IPS-18c (cell line): Measurements from ENCODE around the gene TICAM2.

ENCODE experiments used
- H3K4me3 ChIP-seq: 2 replicates; pipeline ENCODE4 v1.7.0; 2013; ENCODE audit warnings: low read depth, mild to moderate bottlenecking, low read length, moderate library complexity; ENCODE audit not compliant: insufficient read depth
- H3K9me3 ChIP-seq: one replicate; pipeline ENCODE4 v1.6.1; 2013; ENCODE audit warnings: mild to moderate bottlenecking, low read length, moderate library complexity; ENCODE audit not compliant: control insufficient read depth, insufficient read depth

Gene TICAM2

DNA sequence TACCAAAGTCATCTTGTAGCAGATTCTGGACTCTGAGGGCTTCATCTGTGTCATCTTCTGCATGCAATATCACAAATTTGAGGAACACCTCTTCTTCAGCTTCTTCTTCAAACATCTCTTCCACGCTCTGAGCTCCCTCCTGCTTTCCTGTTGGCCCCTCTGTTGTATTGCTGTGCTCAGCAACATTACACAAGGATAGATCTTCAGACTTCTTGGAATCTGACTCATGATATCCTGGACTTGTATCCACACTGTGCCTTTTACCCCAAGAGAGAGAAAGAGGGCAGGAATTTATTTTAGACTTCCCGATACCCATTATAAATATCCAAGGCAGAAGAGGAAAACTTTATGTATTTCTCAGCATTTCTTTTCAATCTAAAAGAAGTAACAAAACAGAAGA, 21.3 kb downstream of the TICAM2 start:
- Histone ChIP-seq H3K4me3 (no peak overlapping the region), H3K9me3 (no peaks in the 10 kb centered on the region)

- Histone ChIP-seq H3K4me3 (no peak overlapping the region), H3K9me3 (no peaks in the 10 kb centered on the region)
Measured at GRCh38 chr5:115579747-115580173, 22.5 kb downstream of the TICAM2 start.

GRCh38 chr5:115579216-115579615, 23.1 kb downstream of the TICAM2 start:
- Histone ChIP-seq H3K4me3 (no peak overlapping the region), H3K9me3 (no peaks in the 10 kb centered on the region)

DNA sequence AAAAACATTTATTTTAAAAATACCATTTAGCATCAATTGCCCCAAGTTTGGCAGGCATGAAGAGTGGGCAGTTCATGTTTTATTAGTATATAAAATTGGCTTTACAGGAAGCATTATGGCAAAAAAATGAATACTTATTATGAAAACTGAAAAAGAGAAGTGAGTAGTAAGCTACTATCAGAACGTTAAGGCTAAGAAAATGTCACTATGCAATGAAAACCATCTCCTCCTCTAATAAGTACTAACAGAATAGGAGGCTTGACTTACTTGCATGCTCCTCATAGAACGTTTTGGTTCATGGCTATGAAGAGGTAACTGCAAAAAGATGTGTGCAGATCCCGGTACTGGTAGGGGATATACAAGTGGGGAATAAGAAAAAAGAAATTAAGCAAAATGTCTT, 23.6 kb downstream of the TICAM2 start:
- no peak overlapping the region for H3K4me3 ChIP-seq
- no peaks in the 10 kb centered on the region for H3K9me3 ChIP-seq

- no peak overlapping the region for H3K4me3 ChIP-seq
- no peaks in the 10 kb centered on the region for H3K9me3 ChIP-seq
Measured at GRCh38 chr5:115577741-115578140, 24.5 kb downstream of the TICAM2 start.

DNA sequence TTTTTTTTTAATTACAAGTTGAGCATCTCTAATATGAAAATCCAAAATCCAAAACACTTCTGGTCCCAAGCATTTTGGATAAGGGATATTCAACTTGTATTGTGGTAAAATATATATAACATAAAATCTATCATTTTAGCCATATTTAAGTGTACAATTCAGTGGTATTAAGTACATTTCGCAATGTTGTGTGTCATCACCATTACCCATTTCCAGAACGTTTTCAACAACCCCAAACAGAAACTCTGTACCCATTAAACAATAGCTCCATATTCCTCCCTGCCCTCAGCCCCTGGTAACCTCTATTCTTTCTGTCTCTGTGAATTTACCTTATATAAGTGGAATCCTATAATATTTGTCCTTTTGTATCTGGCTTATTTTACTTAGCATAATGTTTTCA, 24.9 kb downstream of the TICAM2 start:
- Histone ChIP-seq H3K4me3 (no peak overlapping the region), H3K9me3 (no peaks in the 10 kb centered on the region)

DNA sequence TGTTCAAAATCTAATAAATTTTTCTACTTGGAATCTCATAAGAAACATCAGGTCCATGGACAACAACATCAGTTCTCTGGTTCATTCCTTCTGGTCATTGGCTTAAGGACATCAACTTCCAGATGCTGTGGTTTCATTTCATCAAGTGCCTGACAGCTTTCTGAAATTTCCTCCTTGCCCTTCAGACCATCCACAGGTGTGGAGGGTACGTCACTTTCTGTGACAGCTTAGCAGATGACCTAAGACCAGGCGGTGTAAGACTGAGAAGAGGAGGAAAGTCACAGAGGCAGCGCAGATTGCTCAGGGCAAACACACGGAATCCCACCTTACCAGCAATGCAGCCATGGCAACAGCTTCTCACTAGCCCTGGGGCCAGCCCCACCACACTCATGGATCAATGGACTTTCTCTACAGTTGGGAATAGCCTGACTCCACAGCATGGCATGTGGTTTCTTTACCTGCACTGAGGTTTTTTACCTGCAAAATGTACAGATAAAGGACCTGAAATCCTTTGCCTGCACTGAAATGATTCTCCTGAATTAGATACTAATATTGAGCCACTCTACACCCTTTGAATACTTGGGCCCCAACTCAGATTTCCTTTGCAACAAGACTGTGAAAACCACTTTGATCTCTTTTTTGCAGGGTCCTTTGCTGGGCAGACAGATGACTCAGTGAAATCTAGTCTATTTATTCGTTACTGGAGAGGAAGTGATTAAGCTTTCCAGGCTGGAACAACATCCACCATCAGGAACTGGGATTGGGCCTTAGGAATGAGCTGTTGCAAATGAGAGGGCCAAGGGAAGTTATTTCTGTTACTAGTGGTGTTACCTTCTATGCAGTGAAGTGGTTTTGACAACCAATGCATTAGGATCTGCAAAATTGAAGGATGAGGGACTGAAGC, 26.9 kb downstream of the TICAM2 start:
- H3K9me3 ChIP-seq: no peaks in the 10 kb centered on the region
- H3K4me3 ChIP-seq: no peak overlapping the region

DNA sequence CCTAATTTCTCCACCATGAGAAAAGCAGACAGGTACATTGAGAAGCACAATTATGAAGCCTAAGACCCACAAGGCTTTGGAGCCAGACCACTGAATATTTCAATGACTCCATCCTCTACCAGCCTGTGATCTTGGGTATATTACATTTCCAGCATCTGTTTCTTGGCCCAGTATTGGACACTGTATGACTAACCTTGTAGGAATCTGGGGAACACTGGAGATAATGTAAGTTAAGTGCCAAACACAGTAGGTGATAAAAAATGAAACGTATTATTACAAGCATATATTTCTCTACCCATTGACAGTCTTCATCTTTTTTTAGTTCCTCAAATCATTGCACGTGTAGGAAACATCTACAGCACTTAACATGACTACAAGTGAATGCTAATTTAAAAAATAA, 29.1 kb downstream of the TICAM2 start:
- H3K4me3 ChIP-seq: no peak overlapping the region
- no peaks in the 10 kb centered on the region for H3K9me3 ChIP-seq

GRCh38 chr5:115571441-115571878, 30.8 kb downstream of the TICAM2 start:
- Histone ChIP-seq H3K9me3 (no peaks in the 10 kb centered on the region), H3K4me3 (no peak overlapping the region)

DNA sequence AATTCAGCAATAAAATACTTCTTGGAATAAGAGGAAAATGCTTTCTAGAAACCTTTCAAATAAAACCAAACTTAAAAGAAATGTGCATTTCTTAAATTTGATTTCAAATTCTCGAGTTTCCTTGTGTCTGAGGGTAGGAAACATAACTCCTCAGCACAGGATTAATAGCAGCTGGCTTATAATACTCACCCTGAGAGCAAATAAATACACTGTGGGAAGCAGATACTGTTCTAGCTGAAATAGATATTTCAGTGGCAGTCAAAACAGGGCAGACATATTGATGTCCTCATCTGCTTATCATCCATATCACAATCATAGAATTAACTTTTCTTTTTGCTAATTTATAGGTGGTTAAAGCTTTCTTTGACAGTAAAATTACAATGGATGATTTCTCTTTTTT, 33.6 kb downstream of the TICAM2 start:
- Histone ChIP-seq H3K4me3 (no peak overlapping the region), H3K9me3 (no peaks in the 10 kb centered on the region)

DNA sequence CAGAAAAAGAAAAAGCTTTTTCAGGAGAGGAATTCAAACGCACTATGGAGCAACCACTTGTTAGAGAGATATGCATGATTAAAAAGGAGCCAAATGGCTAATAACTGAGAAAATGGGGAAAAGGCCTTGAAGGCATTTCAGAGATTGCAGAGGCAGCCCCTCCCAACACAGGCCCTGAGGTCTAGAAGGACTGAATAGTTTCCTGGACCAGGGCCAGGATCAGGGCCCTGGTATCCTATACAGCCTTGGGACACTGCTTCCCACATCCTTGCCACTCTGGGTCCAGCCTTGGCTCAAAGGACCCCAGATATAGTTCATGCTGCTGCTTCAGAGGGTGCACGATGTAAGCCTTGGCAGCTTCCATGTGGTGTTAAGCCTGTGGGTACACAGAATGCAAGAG, 37.0 kb downstream of the TICAM2 start:
- Histone ChIP-seq H3K9me3 (no peaks in the 10 kb centered on the region), H3K4me3 (no peak overlapping the region)

- no peak overlapping the region for H3K4me3 ChIP-seq
- no peaks in the 10 kb centered on the region for H3K9me3 ChIP-seq
Measured at GRCh38 chr5:115561176-115561575, 41.1 kb downstream of the TICAM2 start.

- Histone ChIP-seq H3K9me3 (no peaks in the 10 kb centered on the region), H3K4me3 (no peak overlapping the region)
Measured at GRCh38 chr5:115559524-115559923, 42.8 kb downstream of the TICAM2 start.

DNA sequence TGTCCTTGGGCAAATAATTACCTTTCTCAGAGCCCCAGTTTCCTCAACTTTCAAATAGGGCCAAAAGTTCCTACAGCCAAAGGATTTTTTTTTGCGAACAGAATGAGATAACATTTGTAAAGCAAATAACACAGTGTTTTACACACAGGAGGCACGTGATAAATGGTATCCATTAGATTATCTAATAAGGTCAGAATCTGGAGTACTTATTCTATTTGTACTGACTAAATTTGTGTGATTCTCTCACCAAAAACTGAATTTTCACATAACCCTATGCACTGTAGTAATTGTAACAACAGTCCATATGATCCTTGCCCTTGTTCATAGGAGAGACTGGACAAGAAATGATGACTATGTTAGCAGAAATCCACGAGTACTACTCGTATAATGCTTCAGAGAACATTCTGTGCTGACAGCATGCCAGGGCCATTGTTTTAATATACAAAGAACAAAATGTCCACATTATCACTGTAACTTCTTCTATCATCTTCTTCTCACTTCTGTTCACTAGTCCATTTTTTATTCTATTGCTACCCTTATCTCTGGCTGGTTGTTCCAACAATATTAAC, 43.8 kb downstream of the TICAM2 start:
- H3K9me3 ChIP-seq: no peaks in the 10 kb centered on the region
- H3K4me3 ChIP-seq: no peak overlapping the region

DNA sequence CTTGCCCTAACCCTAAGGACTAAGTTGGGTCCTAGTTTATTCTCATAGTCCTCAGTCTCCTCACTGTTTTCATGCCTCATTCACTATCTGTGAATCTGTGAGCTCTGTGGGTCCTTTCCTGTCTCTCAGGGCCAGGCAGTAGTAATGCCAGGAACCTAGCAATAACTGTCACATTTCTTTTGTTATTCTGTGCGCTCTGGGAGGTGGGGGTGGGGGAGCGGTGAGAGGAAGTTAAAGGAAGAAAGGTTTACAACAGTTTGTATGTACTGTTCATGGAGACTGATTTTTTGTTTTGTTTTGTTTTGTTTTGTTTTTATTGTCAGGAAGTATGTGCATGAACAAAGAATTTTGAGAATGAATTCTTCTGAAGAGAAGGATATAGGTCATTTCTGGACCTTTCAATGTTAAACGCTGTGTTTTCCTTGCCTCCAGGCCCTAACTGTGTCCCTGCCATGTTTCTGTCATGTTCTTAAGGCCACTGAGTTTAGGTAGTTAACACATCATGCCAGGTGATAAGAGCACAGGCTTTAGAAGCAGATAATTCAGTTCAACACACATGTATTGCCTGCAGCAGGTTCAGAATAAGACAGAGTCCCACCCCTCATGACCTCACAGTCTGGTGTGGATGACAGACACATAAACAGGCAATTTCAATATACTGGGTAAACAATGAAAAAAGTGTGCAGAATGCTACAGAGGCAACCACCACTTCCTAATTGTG, 44.5 kb downstream of the TICAM2 start:
- Histone ChIP-seq H3K4me3 (no peak overlapping the region), H3K9me3 (no peaks in the 10 kb centered on the region)

DNA sequence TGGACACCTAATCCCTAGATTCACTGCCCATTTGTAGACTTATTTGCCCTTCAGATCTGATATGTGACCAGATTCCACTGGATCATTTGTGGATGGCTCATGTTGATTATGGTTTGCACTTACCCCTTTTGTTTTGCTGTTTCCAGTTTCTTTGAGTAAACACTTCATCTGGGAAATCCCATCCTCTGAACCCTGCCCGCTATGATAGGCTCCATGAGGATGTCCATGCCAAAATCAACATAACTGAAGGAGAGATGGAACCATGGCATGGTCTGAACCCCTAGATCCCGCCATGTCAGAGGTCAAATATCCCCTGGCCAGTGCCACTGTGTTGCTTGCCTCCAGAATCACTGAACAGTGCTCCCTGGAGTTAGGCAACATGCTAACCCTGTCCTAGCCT, 46.0 kb downstream of the TICAM2 start:
- Histone ChIP-seq H3K4me3 (no peak overlapping the region), H3K9me3 (no peaks in the 10 kb centered on the region)

DNA sequence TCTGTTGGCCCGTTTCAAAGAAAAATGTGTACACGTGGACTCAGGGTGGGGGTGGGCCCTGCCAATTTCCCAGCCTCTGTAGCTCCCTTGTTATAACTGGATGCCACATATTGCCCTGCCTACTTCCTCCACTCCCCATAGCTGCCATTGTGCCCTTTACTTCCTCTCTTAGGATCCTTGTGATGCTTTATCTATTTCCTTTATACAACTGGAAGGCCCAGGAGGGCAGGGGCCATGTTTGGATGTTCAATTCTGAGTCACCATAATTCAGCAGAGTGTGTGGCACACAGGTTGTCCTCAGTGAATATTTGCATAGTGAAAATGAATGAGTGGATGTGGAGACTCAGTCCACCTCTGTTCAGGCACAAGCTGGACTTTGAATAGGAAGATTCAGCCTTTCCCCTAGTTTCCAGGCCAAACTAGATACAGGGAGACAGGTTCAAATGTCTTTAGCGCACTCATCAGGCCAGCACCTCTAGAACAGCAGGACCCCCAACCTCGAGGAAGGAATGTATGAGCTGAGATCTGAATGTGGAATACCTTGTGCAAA, 47.1 kb downstream of the TICAM2 start:
- no peak overlapping the region for H3K4me3 ChIP-seq
- H3K9me3 ChIP-seq: no peaks in the 10 kb centered on the region

GRCh38 chr5:115553082-115553481, 49.2 kb downstream of the TICAM2 start:
- no peak overlapping the region for H3K4me3 ChIP-seq
- H3K9me3 ChIP-seq: no peaks in the 10 kb centered on the region
